Ramos (cell line): Measurements from ENCODE around the gene TEX19.

ENCODE experiments used
- in situ Hi-C: fragments of 300-500 bp; cut with MboI; formaldehyde crosslinking; loops from one replicate; pipeline ENCODE4 v1.14.3; 2022; ENCODE audit warnings: low sequenced_read_pairs; ENCODE audit not compliant: unreplicated experiment

Gene TEX19

GRCh38 chr17:82351254-82351712 lies 7.8 kb upstream of the TEX19 start:
- in situ Hi-C loops, result loop anchor here (5.0 kb wide), 1 partner anchor 206 kb away; no protein-coding TSS in a partner anchor

- in situ Hi-C loops, result loop anchor here (5.0 kb wide), 1 partner anchor 205 kb away; no protein-coding TSS in a partner anchor
Measured at GRCh38 chr17:82351713-82352488, 7.1 kb upstream of the TEX19 start.

- in situ Hi-C loops, result loop anchor here (5.0 kb wide), 1 partner anchor 204 kb away; no protein-coding TSS in a partner anchor
Measured at GRCh38 chr17:82353484-82353883, 5.6 kb upstream of the TEX19 start.

- in situ Hi-C loops, result loop anchor here (5.0 kb wide), 2 partner anchors 52 to 202 kb away; no protein-coding TSS in a partner anchor
Measured at GRCh38 chr17:82354804-82355308, 4.2 kb upstream of the TEX19 start.

GRCh38 chr17:82355770-82356427 lies 3.1 kb upstream of the TEX19 start:
- in situ Hi-C loops, result loop anchor here (5.0 kb wide), 1 partner anchor 51 kb away; no protein-coding TSS in a partner anchor

- in situ Hi-C loops, result loop anchor here (5.0 kb wide), 1 partner anchor 50 kb away; no protein-coding TSS in a partner anchor
Measured at GRCh38 chr17:82356845-82357355, 2.1 kb upstream of the TEX19 start.

GRCh38 chr17:82357394-82357793 lies 1.7 kb upstream of the TEX19 start:
- in situ Hi-C loops, result loop anchor here (5.0 kb wide), 1 partner anchor 50 kb away; no protein-coding TSS in a partner anchor

- in situ Hi-C loops, result loop anchor here (5.0 kb wide), 1 partner anchor 48 kb away; no protein-coding TSS in a partner anchor
Measured at GRCh38 chr17:82359451-82360074, 516 bp downstream of the TEX19 start.

GRCh38 chr17:82361885-82362633 lies 3.0 kb downstream of the TEX19 start:
- in situ Hi-C loops, result no loop called here

GRCh38 chr17:82365606-82366295 lies 6.7 kb downstream of the TEX19 start:
- in situ Hi-C loops, result no loop called here

GRCh38 chr17:82366749-82367148 lies 7.7 kb downstream of the TEX19 start:
- in situ Hi-C loops, result no loop called here

GRCh38 chr17:82367724-82368524 lies 8.9 kb downstream of the TEX19 start:
- in situ Hi-C loops, result no loop called here

GRCh38 chr17:82369211-82369610 lies 10.2 kb downstream of the TEX19 start:
- in situ Hi-C loops, result no loop called here

GRCh38 chr17:82370471-82371332 lies 11.7 kb downstream of the TEX19 start:
- in situ Hi-C loops, result no loop called here

- in situ Hi-C loops, result no loop called here
Measured at GRCh38 chr17:82371333-82372248, 12.5 kb downstream of the TEX19 start, which contains the start of gene UTS2R. TSS of gene UTS2R (plus strand) at chr17:82371765. CDS start at chr17:82374325, 2,560 bp downstream.
